DMS 273 (cell line): ENCODE results near the gene GPER1.

Source experiments
- DNase-seq: peaks from one replicate; lab custom pipeline; 2025; ENCODE audit not compliant: unreplicated experiment; lab: John Stamatoyannopoulos, UW

The GPER1 gene

DNA sequence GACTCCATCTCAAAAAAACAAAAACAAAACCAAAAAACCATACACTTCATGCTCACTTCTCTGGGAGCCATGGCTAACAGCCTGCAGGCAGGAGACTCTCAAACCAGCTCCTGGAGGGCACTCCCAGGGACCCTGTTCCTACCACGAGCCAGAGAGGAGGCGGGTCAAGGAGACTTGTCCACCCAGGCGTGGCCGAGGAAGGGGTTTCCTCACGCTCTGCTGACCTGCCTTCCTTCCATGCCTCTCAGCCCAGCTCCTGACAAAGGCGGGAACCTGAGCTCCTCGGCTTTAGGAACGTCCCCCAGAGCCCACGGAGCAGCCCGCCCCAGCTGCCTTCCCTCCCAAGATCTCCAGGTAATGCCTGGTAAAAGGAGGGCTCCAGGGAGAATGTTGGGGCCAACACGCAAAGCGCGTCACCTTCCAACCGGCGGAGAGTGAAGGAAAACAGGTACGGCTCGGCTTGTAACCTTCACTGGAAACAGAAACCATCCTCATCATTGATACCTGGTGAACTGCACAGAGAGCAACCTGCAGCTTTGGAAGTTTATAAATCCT, 34.0 kb upstream of the GPER1 start:
- no peak for DNase-seq

DNA sequence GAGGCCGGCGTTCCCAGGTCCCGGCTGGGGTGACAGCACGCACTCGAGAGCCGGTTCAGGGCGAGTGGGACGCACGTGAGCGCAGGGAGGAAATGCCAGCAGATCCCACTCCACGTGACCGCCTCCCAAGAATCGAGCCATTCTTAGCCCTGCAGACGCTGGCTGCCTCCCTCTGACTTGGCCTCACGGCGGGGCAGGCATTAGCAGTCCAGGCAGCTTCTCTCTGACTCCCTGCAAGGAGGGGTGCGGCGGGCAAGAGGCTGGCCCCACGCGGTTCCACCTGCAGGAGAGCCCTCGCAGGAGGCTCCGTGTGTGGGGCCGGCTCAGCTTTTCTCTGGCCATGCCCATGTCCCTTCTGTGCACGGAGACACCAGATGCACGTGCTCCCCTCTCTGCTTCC, 33.5 kb upstream of the GPER1 start:
- no peak for DNase-seq

DNA sequence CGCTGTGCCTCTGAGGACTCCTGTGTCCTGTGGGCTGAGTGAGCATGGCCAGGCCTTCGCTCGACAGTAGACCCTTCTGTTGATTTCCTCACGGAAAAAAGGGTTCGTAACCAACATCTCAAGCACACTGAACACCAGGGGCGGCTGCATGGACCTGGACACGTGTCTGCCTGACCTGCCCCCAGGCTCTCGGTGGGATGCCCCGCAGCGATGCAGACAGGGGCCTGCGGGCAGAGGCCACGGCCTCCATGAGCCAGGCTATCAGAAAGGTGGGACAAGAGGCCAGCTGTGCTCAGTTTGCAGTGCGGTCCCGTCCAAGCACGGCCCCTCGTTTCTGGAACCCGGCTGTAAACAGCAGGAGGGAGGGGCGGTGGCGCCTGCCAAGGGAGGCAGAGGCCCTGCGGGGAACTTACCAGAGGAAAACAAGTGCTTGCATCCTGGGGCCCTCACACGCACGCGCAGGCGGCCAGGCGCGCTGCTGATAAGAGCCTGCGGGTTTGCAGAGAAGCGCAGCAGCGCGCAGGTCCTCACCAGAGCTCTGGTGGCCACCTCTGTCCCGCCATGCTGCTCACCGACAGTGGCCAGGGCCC, 33.0 kb upstream of the GPER1 start:
- peak; percentile 81 for DNase-seq

DNA sequence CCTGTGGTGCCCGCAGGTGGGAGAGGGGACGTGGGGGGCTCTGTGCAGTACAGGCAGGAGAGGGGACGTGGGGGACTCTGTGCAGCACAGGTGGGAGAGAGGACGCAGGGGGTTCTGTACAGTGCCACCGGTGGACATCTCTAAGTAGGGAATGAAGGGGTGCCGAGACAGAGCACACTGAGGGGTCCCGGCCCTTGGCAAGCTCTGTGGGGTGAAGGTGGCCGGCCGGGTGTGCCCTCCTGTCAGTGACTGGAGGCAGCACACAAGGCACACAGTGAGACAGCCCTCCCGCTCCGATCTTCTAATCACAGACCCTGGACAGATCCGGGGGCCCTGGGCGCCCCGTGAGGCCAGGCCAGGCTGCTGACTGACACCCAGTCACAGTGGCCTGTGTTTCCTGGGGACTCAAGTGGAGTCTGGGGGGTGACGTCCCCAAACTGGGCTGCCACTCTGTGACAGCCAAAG, 32.4 kb upstream of the GPER1 start:
- no peak for DNase-seq

DNA sequence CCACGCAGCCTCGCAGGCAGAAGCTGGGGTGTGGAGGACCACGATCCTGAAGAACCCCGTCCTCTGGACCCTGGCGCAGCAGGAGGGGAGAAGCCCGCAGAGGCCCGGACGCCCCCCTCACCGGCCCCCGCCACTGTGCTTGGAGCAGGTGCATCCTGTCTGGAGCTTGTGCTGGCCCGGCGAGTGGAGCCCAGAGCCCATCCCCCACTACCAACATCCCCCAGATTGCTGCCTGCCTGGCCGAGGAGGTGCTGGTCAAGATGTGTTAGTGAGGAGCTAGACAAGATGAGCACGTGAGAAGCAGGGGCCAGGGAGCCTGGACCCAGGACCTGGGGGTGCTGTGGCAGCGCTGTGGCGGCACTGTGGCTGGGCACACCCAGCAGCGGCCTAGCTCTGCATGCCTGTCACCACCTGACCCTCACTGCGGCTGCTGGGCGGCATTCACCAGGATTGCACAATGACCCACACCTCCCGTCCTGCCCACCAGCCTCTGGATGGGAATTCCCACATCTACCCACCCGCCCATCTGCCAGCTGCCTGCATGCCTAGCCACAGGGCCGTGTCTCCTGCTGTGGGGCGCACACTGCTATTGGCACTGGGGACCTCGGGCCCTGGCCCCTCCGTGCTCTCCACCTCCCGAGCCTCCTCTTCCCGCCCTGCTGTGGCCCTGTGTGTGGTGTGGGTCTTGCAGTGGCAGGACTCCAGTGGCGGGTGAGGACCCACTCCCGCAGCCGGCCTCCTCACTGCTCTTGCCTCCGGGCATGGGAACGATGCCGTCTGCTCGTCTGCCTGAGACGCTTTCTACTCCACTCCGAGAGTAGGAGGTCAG, 31.7 kb upstream of the GPER1 start:
- DNase-seq: peak; percentile 49

DNA sequence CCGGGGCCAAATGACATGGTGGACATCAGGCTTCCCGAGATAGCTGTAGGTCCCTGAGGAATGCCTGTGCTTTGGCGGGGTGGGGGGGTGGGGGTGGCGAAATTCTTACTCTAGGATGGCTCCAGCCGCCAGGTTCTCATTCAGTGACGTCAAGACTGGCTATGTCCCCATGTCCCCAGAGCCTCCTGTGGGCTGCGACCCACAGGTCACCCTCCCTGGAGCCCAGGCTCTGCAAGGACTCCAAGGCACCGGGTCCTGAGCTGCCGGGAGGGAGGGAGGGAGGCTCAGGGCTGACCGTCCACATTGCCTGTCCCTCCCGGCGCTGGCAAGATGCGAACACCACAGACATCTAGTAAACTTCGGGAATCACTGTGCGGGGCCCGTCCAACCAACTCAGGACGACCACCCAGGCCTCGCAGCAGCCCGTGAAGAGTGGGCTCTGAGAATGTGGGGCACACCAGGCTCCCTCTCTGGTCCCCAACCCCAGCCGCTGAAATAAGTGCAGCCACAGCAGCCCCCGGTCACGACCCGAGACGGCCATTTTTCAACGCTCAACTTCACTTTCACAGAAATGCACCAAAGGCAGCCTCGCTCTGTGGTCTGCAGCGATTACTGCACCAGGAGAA, 31.0 kb upstream of the GPER1 start:
- no peak for DNase-seq

DNA sequence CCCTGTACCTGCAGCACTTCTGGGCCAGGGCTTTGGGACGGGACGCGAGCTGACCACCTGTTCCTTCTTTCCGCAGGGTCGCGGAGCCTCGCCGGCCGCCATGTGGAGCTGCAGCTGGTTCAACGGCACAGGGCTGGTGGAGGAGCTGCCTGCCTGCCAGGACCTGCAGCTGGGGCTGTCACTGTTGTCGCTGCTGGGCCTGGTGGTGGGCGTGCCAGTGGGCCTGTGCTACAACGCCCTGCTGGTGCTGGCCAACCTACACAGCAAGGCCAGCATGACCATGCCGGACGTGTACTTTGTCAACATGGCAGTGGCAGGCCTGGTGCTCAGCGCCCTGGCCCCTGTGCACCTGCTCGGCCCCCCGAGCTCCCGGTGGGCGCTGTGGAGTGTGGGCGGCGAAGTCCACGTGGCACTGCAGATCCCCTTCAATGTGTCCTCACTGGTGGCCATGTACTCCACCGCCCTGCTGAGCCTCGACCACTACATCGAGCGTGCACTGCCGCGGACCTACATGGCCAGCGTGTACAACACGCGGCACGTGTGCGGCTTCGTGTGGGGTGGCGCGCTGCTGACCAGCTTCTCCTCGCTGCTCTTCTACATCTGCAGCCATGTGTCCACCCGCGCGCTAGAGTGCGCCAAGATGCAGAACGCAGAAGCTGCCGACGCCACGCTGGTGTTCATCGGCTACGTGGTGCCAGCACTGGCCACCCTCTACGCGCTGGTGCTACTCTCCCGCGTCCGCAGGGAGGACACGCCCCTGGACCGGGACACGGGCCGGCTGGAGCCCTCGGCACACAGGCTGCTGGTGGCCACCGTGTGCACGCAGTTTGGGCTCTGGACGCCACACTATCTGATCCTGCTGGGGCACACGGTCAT, 30.3 kb upstream of the GPER1 start:
- DNase-seq: no peak

DNA sequence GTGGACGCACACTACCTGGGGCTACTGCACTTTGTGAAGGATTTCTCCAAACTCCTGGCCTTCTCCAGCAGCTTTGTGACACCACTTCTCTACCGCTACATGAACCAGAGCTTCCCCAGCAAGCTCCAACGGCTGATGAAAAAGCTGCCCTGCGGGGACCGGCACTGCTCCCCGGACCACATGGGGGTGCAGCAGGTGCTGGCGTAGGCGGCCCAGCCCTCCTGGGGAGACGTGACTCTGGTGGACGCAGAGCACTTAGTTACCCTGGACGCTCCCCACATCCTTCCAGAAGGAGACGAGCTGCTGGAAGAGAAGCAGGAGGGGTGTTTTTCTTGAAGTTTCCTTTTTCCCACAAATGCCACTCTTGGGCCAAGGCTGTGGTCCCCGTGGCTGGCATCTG, 29.6 kb upstream of the GPER1 start:
- no peak for DNase-seq

DNA sequence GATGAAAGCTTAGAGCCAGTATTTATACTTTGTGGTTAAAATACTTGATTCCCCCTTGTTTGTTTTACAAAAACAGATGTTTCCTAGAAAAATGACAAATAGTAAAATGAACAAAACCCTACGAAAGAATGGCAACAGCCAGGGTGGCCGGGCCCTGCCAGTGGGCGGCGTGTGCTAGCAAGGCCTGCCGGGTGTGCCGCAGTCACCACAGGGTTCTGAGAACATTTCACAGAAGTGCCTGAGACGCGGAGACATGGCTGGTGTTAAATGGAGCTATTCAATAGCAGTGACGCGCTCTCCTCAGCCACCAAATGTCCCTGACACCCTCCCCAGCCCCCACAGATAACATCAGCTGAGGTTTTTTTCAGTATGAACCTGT, 29.1 kb upstream of the GPER1 start:
- no peak for DNase-seq

DNA sequence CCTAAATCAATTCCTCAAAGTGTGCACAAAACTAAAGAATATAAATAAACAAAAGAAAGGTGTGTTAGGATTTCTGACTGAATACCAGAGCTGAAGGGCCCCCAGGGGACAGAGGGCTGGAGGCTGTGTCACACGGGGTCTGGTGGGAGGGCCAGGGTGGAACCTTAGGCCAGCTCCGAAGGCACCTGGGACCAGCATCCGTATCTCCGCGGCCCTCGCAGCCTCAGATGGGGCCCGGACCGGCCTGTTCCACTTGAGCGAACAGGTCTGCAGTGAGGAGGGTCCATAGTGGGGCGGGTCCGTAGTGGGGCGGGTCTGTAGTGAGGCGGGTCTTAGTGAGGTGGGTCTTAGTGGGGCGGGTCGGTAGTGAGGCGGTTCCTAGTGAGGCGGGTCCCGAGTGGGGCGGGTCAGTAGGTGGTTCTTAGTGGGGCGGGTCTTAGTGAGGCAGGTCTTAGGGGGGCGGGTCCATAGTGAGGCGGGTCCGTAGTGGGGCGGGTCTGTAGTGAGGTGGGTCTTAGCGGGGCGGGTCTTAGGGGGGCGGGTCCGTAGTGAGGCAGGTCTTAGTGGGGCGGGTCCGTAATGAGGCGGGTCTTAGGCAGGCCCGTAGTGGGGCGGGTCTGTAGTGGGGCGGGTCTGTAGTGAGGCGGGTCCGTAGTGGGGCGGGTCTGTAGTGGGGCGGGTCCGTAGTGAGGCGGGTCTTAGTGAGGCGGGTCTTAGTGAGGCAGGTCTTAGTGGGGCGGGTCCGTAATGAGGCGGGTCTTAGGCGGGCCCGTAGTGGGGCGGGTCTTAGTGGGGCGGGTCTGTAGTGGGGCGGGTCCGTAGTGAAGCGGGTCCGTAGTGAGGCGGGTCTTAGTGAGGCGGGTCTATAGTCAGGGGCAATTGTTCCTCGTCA, 28.5 kb upstream of the GPER1 start:
- DNase-seq: peak; percentile 47

DNA sequence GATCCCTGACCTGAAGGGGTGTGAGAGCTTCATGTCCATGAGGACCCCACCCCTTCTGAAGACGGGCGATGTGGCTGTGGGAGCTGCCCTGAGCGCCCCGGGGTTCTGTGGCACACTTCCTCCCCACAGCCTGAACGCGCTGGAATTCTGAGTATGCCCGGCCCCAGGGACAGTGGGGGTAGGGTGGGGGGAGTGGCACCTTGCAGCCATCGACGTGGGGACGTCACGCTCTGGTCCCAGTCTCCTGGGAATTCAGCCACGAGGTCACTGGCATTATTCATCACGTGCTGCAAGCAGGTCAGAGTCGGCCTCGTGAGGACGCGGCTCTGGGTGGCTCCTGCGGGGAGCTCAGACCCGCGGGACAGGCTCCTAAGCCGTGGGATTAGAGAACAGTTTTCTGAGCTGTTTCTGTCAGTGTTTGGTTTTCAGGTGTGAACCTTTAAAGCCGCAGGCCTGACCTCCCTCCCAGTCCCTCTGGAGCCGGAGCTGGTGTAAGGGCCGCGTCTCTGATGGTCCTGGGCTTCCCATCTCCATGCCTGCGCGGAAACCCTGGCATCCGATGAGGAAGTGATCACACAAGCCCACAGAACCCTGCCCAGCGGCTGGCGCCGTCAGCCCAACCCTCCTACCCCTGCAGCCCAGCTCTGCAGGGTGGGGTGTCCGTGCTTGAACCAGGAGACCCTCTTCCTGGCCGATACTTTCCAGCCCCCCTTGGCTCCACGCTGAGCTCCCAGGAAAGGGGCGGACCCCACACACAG, 27.4 kb upstream of the GPER1 start:
- no peak for DNase-seq

DNA sequence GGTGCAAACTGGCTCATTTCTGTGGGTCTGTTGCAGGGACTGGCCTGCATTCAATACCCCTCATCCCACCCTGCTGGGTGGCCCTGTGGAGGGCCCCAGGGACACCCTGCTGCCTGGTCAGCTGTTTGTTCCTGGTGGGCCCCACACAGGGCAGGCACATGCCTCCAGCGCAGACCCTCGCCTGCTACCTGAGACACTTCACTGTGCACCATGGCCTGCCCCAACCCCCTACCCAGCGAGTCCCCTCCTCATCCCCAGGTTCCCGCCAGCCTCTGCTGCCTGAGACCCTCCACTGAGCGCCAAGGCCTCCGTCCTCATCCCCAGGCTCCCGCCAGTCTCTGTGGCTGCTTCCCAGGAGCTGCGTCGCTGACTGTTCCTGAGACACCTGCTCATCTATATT, 26.7 kb upstream of the GPER1 start:
- no peak for DNase-seq

DNA sequence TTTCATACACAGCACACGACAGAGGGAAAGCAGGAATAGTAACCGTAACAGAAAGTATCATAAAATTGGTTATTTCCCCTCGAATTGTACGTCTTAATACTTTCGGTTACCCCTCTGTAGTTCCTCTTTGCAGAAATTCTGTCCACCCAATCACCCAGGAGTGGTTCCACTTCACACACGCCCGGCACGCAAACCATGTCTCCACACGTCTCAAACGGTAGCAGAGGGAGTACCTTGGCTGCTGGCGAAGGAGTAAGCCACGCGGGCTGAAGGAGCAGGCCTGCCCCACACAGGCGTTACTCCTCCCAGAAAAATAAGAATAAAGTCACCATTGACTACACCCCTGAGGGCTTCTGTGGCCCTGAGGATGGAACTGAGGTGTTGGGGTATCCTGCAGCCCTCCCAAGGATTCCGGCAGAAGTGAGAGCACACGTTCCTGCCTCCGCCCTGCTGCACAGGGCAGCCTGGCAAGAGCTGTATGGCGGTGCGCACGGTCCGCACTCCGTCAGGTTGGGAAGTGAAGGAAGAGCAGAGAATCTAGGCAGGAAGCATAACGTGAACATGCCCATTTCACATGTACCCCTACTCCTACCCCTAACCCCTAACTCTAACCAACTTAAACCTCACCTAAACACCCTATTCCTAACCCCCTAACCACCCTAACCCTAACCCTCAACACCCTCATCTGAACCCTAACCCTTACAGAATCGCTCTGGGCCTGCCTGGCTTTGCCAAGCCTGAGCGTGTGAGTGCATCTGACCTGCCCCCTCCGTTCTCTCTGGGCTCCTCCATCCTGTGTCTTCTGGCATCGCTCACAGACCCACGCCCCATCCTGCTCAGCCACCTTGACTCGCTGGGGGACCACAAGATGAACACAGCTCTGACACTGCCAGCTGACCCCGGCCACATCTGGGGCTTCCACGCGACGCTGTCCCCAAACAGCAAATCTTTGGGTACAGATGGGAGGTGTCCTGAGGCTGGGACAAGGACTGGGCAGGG, 25.3 kb upstream of the GPER1 start:
- DNase-seq: no peak

DNA sequence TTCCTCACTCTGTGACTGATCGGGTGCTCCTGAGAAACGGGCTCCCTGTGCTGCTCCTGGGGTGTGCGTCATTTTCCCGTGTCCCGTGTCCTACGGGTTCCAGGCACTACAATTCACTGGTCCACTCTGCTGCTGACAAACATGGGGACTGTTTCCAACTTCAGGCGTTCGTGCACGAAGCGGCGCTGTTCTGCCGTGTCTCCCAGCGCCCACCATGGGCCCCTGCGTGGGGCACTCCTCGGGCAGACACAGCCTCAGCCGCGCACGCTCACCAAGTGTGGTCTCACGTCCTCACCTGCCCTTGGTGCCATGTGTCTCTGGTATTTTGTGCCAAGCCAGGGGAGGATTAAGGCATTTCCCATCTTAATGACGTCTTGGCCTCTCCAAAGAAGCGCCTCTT, 24.6 kb upstream of the GPER1 start:
- no peak for DNase-seq

DNA sequence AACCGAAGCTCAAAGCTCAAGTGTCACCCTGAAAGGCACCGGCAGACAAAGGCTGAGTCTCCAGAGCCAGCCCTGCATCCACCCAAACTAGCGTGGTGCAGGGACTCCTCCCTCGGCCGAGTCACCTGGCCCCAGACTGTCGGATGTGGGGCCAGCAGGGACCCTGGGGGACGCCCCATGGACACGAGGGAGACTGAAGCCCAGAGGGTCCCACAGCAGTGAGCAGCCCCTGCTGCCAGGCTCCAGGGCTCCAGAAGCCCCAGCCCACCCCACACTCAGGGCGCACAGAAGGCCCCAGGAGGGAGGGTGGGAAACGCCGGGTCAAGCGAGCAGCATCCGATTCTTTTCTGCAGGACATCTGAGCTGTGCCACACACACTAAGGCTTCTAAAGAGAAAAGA, 23.3 kb upstream of the GPER1 start:
- DNase-seq: no peak

DNA sequence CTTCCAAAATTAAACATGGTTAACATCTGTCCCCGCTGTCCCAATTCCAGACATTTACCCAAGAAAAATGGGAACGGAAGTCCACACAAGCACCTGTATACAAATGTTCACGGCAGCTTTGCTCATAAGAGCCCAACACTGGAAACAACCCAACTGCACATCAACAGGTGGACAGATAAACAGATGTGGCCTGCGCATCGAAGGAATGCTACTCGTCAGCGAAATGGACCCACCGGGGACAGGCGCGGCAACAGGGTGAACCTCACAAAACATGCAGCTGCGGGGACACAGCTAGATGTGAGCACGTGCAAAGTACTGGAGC, 22.7 kb upstream of the GPER1 start:
- no peak for DNase-seq

DNA sequence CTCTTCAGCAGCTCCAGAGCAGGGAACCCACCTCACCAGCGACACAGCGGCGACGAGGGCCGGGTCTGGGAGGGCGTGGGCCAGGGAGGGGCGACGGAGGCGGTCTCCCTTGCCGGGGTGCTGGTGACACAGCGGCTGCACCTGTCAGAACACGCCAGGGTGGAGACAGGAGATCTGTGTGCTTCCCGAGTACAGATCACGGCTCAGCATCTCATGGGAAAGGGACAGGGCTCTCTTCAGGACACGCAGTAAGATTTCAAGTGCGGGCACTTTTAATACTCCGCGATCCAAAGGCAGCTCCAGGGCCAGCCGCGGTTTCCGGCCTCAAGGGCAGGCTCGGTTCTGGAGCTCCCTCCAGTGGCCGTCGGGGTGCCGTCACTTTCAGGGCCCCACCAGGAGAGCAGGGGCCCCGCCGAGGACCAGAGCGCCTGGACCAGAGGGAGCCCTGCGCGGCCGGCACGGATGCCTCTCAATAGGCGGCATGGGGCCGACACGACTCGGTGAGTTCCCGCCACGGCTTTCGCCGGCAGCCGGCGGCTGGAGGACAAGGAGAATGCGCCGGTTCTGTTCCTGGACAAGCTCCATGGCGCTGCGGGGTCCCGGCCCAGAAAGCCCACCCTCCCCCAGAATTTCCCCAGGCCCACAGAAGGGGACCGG, 22.2 kb upstream of the GPER1 start:
- DNase-seq: peak; percentile 95

DNA sequence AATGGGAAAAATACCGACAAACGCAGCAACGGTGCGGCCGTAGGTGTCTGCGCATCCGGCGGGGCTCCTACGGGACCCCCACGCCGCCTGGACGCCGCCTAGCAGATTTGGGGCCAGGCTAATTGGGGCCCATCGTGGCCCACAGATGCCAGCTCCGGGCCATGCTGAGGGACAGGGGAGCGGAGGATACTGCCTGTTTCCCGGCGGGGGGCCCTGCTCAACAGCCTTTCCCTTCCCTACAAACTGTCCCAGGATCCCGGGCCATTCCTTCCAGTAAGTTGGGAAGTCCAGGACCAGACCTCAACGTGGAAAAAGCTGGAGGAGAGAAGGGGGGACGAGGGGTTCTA, 21.7 kb upstream of the GPER1 start:
- no peak for DNase-seq
